Trophoblast cell (in vitro differentiated cells and primary cell): Measurements from ENCODE around the gene SLC22A23.

Experiments
- DNase-seq, 2 donors: peaks; one replicate each; pipeline ENCODE4 v3.0.0-alpha.2; 2016
- H2AFZ ChIP-seq: 2 replicates; pipeline ENCODE4 v1.6.1; 2013; ENCODE audit warnings: low read length, moderate library complexity, mild to moderate bottlenecking; ENCODE audit not compliant: insufficient read depth, poor library complexity
- H2AK5ac ChIP-seq: 2 replicates; pipeline ENCODE4 v1.6.1; 2013; ENCODE audit warnings: mild to moderate bottlenecking, low read length
- H2BK120ac ChIP-seq: 2 replicates; pipeline ENCODE4 v1.6.1; 2013; ENCODE audit warnings: low read length, mild to moderate bottlenecking, moderate library complexity; ENCODE audit not compliant: insufficient read depth, poor library complexity
- H2BK12ac ChIP-seq: 2 replicates; pipeline ENCODE4 v1.6.1; 2013; ENCODE audit warnings: mild to moderate bottlenecking, low read length, moderate library complexity
- H2BK5ac ChIP-seq: 2 replicates; pipeline ENCODE4 v1.6.1; 2013; ENCODE audit warnings: low read length, low read depth, moderate library complexity, mild to moderate bottlenecking; ENCODE audit not compliant: poor library complexity
- H3K14ac ChIP-seq: 2 replicates; pipeline ENCODE4 v1.6.1; 2013; ENCODE audit warnings: mild to moderate bottlenecking, low read length
- H3K18ac ChIP-seq: 2 replicates; pipeline ENCODE4 v1.6.1; 2013; ENCODE audit warnings: mild to moderate bottlenecking, low read length
- H3K23ac ChIP-seq: 2 replicates; pipeline ENCODE4 v1.6.1; 2013; ENCODE audit warnings: low read length
- H3K27ac ChIP-seq: 2 replicates; pipeline ENCODE4 v1.5.1; 2013; ENCODE audit warnings: low read depth, mild to moderate bottlenecking, inconsistent platforms, low read length, moderate library complexity
- H3K27me3 ChIP-seq: 2 replicates; pipeline ENCODE4 v1.6.1; 2013; ENCODE audit warnings: inconsistent platforms, mild to moderate bottlenecking, low read length, moderate library complexity; ENCODE audit not compliant: insufficient read depth
- H3K36me3 ChIP-seq, 2 experiments: 1 replicate in 1 of 2; 2 replicates in 1 of 2; pipeline ENCODE4 v1.6.1; 2013; ENCODE audit warnings: low read length in 2 of 2, mild to moderate bottlenecking in 2 of 2, moderate library complexity in 1 of 2; ENCODE audit not compliant: insufficient read depth in 2 of 2, control insufficient read depth in 1 of 2
- H3K4ac ChIP-seq: 2 replicates; pipeline ENCODE4 v1.6.1; 2013; ENCODE audit warnings: low read depth, mild to moderate bottlenecking, low read length, moderate library complexity
- H3K4me1 ChIP-seq, 2 experiments: 1 replicate in 1 of 2; 2 replicates in 1 of 2; pipeline ENCODE4 v1.6.1; 2013; ENCODE audit warnings: low read length in 2 of 2, mild to moderate bottlenecking in 2 of 2, moderate library complexity in 1 of 2; ENCODE audit not compliant: insufficient read depth in 2 of 2, control insufficient read depth in 1 of 2
- H3K4me2 ChIP-seq: 2 replicates; pipeline ENCODE4 v1.6.1; 2013; ENCODE audit warnings: inconsistent platforms, mild to moderate bottlenecking, low read length, moderate library complexity
- H3K4me3 ChIP-seq: 2 replicates; pipeline ENCODE4 v1.5.1; 2013; ENCODE audit warnings: mild to moderate bottlenecking, low read depth, low read length, inconsistent platforms
- H3K79me1 ChIP-seq: one replicate; pipeline ENCODE4 v1.6.1; 2013; ENCODE audit warnings: low read length
- H3K79me2 ChIP-seq: 2 replicates; pipeline ENCODE4 v1.6.1; 2013; ENCODE audit warnings: low read length, mild to moderate bottlenecking; ENCODE audit not compliant: control insufficient read depth, insufficient read depth, poor library complexity
- H3K9ac ChIP-seq: 2 replicates; pipeline ENCODE4 v1.6.1; 2013; ENCODE audit warnings: mild to moderate bottlenecking, low read length
- H3K9me3 ChIP-seq: 2 replicates; pipeline ENCODE4 v1.6.1; 2013; ENCODE audit warnings: low read depth, mild to moderate bottlenecking, control low read depth, inconsistent platforms, low read length; ENCODE audit not compliant: insufficient read depth
- H4K12ac ChIP-seq: 2 replicates; pipeline ENCODE4 v1.6.1; 2013; ENCODE audit warnings: low read depth, mild to moderate bottlenecking, low read length, moderate library complexity
- H4K8ac ChIP-seq: 2 replicates; pipeline ENCODE4 v1.6.1; 2013; ENCODE audit warnings: low read depth, mild to moderate bottlenecking, low read length, moderate library complexity
- H4K91ac ChIP-seq: one replicate; pipeline ENCODE4 v1.6.1; 2013; ENCODE audit warnings: low read depth, mild to moderate bottlenecking, low read length, moderate library complexity
- WGBS: extraction: QIAGEN DNeasy Blood & Tissue Kit; methylation state at CpG from one replicate; pipeline ENCODE4 v1.1.7; 2013; ENCODE audit warnings: missing lambda C conversion rate; ENCODE audit not compliant: insufficient read length, insufficient coverage; ENCODE audit errors: extremely low coverage; 5-methylcytosine and 5-hydroxymethylcytosine counted together

SLC22A23 gene

DNA sequence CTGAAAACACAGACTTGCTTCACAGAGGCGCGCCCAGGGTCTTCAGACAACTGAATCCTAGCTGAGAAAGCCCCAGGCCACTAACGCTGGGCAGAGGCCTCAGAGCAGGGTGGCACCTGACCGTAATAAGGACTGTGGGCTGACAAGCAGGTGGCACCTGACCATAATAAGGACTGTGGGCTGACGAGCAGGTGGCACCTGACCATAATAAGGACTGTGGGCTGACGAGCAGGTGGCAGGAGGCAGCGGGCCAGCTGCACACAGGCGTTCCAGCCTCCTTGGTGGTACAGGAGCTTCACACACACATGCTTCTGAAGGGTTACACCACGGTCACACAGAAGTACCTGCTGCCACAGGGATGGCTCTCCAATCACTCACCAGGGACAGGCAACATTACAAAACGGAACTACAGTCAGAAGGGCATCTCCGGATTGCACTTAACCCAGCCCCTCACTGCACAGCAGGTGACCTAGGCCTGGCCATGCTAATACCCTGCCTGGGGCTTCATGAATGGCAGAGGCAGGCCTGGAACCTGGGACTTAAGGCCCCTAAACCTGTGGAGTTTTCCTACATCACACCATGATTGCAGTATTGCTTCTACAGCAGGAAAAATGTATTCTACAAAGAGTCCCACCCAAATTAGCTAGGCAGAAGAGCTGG lies 147.3 kb downstream of the SLC22A23 start:
- Histone ChIP-seq H3K4me3 (no peak overlapping the region), H2AK5ac (no peak overlapping the region), H3K79me1 (no peaks in the 10 kb centered on the region), H2BK120ac (no peak overlapping the region), H3K9me3 (no peaks in the 10 kb centered on the region), H3K27me3 (no peaks in the 10 kb centered on the region), H3K14ac (no peak overlapping the region), H3K4me2 (no peak overlapping the region), H3K27ac (no peak overlapping the region), H3K9ac (no peak overlapping the region), H3K18ac (no peak overlapping the region), H4K8ac (no peak overlapping the region), H2AFZ (no peak overlapping the region), H4K91ac (no peak overlapping the region), H3K4ac (no peak overlapping the region), H3K4me1 (no peaks in the 10 kb centered on the region), H3K36me3 (peaks cover 11 to 12% of the 10 kb centered on the region in 2 experiments), H4K12ac (no peak overlapping the region), H2BK12ac (no peak overlapping the region), H2BK5ac (no peak overlapping the region), H3K23ac (no peak overlapping the region), H3K79me2 (no peaks in the 10 kb centered on the region)
- no CpG with 5 or more reads among the region's 11 CpGs for WGBS
- no peak for DNase-seq

DNA sequence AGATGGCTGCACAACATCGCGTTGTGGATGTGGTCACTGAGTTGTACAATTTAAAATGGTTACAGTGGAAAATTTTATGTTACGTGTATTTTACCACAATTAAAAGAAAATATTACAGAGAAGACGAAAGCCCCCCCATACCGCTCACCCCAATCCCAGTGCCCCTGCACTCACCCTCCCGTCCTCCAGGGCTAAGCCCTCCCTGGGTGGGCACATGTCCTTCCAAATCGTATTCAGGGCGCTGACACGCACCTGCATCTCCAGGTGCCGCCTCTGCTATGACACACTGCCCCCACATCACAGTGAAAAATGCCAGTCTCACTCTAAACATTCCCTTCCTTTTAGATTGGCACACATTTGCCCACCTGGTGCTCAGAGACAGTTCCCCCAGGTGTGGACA lies 148.7 kb downstream of the SLC22A23 start:
- no peaks in the 10 kb centered on the region for H3K4me1 ChIP-seq
- no peaks in the 10 kb centered on the region for H3K27me3 ChIP-seq
- DNase-seq = no peak
- no peak overlapping the region for H3K14ac ChIP-seq
- no peak overlapping the region for H3K4me2 ChIP-seq
- no peak overlapping the region for H3K27ac ChIP-seq
- H3K4me3 ChIP-seq = no peak overlapping the region
- H2AFZ ChIP-seq = no peak overlapping the region
- no peak overlapping the region for H3K9ac ChIP-seq
- H2BK12ac ChIP-seq = no peak overlapping the region
- no peak overlapping the region for H2BK120ac ChIP-seq
- H3K36me3 ChIP-seq = peaks cover 11 to 12% of the 10 kb centered on the region in 2 experiments
- no peak overlapping the region for H4K8ac ChIP-seq
- H3K79me1 ChIP-seq = no peaks in the 10 kb centered on the region
- H2BK5ac ChIP-seq = no peak overlapping the region
- H3K23ac ChIP-seq = no peak overlapping the region
- H3K18ac ChIP-seq = no peak overlapping the region
- H3K9me3 ChIP-seq = no peaks in the 10 kb centered on the region
- no peak overlapping the region for H3K4ac ChIP-seq
- H4K91ac ChIP-seq = no peak overlapping the region
- H4K12ac ChIP-seq = no peak overlapping the region
- no peak overlapping the region for H2AK5ac ChIP-seq
- WGBS = no CpG with 5 or more reads among the region's 10 CpGs
- no peaks in the 10 kb centered on the region for H3K79me2 ChIP-seq

DNA sequence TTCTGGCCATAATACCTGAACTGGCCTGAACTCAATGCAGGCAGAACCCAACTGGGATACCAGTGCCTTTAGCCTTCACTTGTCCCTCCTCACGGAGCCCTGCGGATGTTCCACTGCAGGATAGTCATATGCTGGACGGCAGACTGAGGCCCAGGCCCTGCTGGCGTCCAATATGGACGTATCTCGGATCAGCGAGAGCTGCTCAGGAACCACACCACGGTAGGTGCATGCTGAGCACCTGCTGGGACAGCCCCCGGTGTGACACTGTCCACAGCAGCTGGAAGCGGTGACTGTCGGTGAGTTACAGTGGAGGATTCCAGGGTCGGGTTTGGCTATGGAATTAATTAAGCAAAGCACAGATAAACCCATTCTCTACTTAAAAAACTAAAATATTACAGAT lies 149.4 kb downstream of the SLC22A23 start:
- Histone ChIP-seq H3K79me1 (no peaks in the 10 kb centered on the region), H2BK5ac (no peak overlapping the region), H3K9ac (no peak overlapping the region), H3K4me3 (no peak overlapping the region), H4K8ac (no peak overlapping the region), H3K4ac (no peak overlapping the region), H3K27ac (no peak overlapping the region), H2BK120ac (no peak overlapping the region), H3K18ac (no peak overlapping the region), H3K4me2 (no peak overlapping the region), H4K12ac (no peak overlapping the region), H2AK5ac (no peak overlapping the region), H3K23ac (no peak overlapping the region), H2BK12ac (no peak overlapping the region), H2AFZ (no peak overlapping the region), H3K36me3 (peaks cover 11 to 12% of the 10 kb centered on the region in 2 experiments), H3K14ac (no peak overlapping the region), H3K79me2 (no peaks in the 10 kb centered on the region), H4K91ac (no peak overlapping the region), H3K27me3 (no peaks in the 10 kb centered on the region), H3K4me1 (no peaks in the 10 kb centered on the region), H3K9me3 (no peaks in the 10 kb centered on the region)
- DNase-seq = no peak
- no CpG with 5 or more reads among the region's 12 CpGs for WGBS

DNA sequence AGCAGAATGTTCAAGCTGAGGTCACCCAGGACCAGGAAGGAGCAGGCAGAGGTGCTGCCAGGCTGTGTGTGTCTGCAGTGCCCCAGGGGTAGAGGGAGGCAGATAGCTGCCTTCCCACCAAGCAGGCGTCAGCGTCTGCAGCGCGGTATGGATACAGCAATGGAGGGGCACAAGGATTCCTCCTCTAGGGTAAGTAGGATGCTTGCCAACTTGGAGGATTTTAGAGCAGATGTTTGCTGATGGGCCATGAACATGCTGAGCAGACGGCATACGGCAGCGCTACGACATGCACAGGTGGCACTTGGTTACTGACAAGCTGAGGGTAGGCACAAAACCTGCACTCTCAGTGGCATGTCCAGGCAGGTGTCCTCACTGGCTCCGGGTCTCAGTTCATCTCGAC lies 150.0 kb downstream of the SLC22A23 start:
- Histone ChIP-seq H2AK5ac (no peak overlapping the region), H4K8ac (no peak overlapping the region), H3K14ac (no peak overlapping the region), H3K9me3 (no peaks in the 10 kb centered on the region), H3K4me3 (no peak overlapping the region), H3K4me2 (no peak overlapping the region), H3K4me1 (no peaks in the 10 kb centered on the region), H3K9ac (no peak overlapping the region), H2BK120ac (no peak overlapping the region), H3K79me1 (no peaks in the 10 kb centered on the region), H3K27me3 (no peaks in the 10 kb centered on the region), H3K18ac (no peak overlapping the region), H3K27ac (no peak overlapping the region), H2BK5ac (no peak overlapping the region), H2AFZ (no peak overlapping the region), H3K23ac (no peak overlapping the region), H3K4ac (no peak overlapping the region), H4K91ac (no peak overlapping the region), H4K12ac (no peak overlapping the region), H3K79me2 (no peaks in the 10 kb centered on the region), H3K36me3 (peaks cover 11 to 12% of the 10 kb centered on the region in 2 experiments), H2BK12ac (no peak overlapping the region)
- no peak for DNase-seq
- WGBS = no CpG with 5 or more reads among the region's 10 CpGs
